Endodermal cell (in vitro differentiated cells): Measurements from ENCODE around the gene GPR176. TPM values are rescaled to one million over a fixed set of nuclear protein-coding genes. Genes with fewer than 3 reads are reported as not detected.
A peak's percentile ranks its signal among the peaks of the same experiment; 100 is the strongest.

Experiments used
- DNase-seq: peaks from one replicate; pipeline ENCODE4 v3.0.0-alpha.2; 2017
- H3K27ac ChIP-seq: 2 replicates; pipeline ENCODE4 v1.5.1; 2013; ENCODE audit warnings: mild to moderate bottlenecking, low read depth, low read length, moderate library complexity
- H3K27me3 ChIP-seq: 2 replicates; pipeline ENCODE4 v1.6.1; 2013; ENCODE audit warnings: mild to moderate bottlenecking, low read length, moderate library complexity; ENCODE audit not compliant: insufficient read depth, control insufficient read depth, poor library complexity, severe bottlenecking
- H3K36me3 ChIP-seq: 2 replicates; pipeline ENCODE4 v1.7.0; 2013; ENCODE audit warnings: mild to moderate bottlenecking, low read length, moderate library complexity; ENCODE audit not compliant: control insufficient read depth, insufficient read depth
- H3K4me1 ChIP-seq: one replicate; pipeline ENCODE4 v1.7.0; 2013; ENCODE audit warnings: low read length; ENCODE audit not compliant: control insufficient read depth, insufficient read depth
- H3K4me3 ChIP-seq: 2 replicates; pipeline ENCODE4 v1.5.1; 2013; ENCODE audit warnings: mild to moderate bottlenecking, low read length, moderate library complexity
- H3K9ac ChIP-seq: 2 replicates; pipeline ENCODE4 v1.6.1; 2013; ENCODE audit warnings: mild to moderate bottlenecking, low read length, moderate library complexity; ENCODE audit not compliant: poor library complexity, severe bottlenecking; ENCODE audit errors: extremely low read depth
- H3K9me3 ChIP-seq: 2 replicates; pipeline ENCODE4 v1.6.1; 2013; ENCODE audit warnings: mild to moderate bottlenecking, low read length, moderate library complexity; ENCODE audit not compliant: control insufficient read depth
- H3K27ac Mint-ChIP-seq: 2 replicates; pipeline ENCODE4 v1.8.0; 2020; ENCODE audit warnings: mixed read lengths
- H3K27me3 Mint-ChIP-seq: 2 replicates; pipeline ENCODE4 v1.8.0; 2021; ENCODE audit warnings: mild to moderate bottlenecking, mixed read lengths; ENCODE audit not compliant: insufficient read depth
- H3K36me3 Mint-ChIP-seq: 2 replicates; pipeline ENCODE4 v1.8.0; 2020; ENCODE audit warnings: low read depth, mixed read lengths
- H3K4me1 Mint-ChIP-seq: 2 replicates; pipeline ENCODE4 v1.8.0; 2020; ENCODE audit warnings: mixed read lengths
- H3K4me3 Mint-ChIP-seq: 2 replicates; pipeline ENCODE4 v1.8.0; 2020; ENCODE audit warnings: mild to moderate bottlenecking, moderate library complexity, mixed read lengths
- H3K9me3 Mint-ChIP-seq: 2 replicates; pipeline ENCODE4 v1.8.0; 2020; ENCODE audit warnings: mild to moderate bottlenecking, mixed read lengths
- WGBS, 2 experiments: methylation state at CpG; one replicate each; pipeline versions ENCODE4 v1.1.5 to v1.1.7; 2013; ENCODE audit warnings: missing lambda C conversion rate in 2 of 2, mixed read lengths in 1 of 2; ENCODE audit not compliant: insufficient coverage in 1 of 2, insufficient read length in 1 of 2; 5-methylcytosine and 5-hydroxymethylcytosine counted together
- total RNA-seq, 2 donors: library from RNA; stranded (reverse); fragmentation: NEBNext Ultra II Directional in 1 of 2; extraction: Animal tissue kit (Norgen Biotek cat#: 25700) in 1 of 2; gene quantifications; 2 replicates in 1 of 2; 3 replicates in 1 of 2; pipeline ENCODE4 v1.2.1, GENCODE V29; 2021
- TF ChIP-seq, protein P1 (sequence below): fragments of 200-600 bp; sonication (generic); conservative IDR thresholded peaks from 2 replicates; pipeline ENCODE4 v1.5.0; 2021; ENCODE audit warnings: antibody characterized with exemption, mild to moderate bottlenecking

The GPR176 gene
- total RNA-seq, 2 donors from 2014 or later = 26.0 to 31.1 TPM

DNA sequence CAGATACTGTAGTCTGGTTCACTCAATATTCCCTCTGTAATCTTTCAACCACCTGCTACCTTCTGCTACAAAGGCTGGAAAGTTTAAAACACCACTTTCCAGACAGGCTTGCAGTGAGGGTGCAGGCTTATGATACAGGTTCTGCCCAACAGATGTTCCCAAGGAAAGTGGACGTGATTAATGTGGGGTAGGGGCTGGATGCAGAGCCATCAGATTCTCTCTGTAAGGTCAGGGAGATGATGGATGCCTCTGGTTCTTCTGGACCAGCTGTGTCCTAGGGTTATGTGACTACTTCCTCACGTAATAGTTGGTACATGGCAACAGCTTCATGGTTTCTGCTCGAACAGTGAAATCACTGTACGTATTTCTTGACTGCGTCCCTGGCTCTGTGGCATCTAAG is 11.1 kb downstream of the GPR176 start:
- Histone ChIP-seq H3K36me3 (no peaks in the 10 kb centered on the region), H3K9me3 (no peaks in the 10 kb centered on the region), H3K27ac (no peak overlapping the region), H3K27me3 (no peaks in the 10 kb centered on the region), H3K9ac (no peak overlapping the region), H3K4me1 (peaks cover 5% of the 10 kb centered on the region), H3K4me3 (no peak overlapping the region)
- DNase-seq = no peak
- H3K27ac Mint-ChIP-seq = no peak overlapping the region
- no peak overlapping the region for H3K4me3 Mint-ChIP-seq
- WGBS, 2 experiments = 74% methylated on average over 5 of the region's 5 CpGs
- H3K9me3 Mint-ChIP-seq = no peaks in the 10 kb centered on the region
- TF ChIP-seq, protein P1, sequence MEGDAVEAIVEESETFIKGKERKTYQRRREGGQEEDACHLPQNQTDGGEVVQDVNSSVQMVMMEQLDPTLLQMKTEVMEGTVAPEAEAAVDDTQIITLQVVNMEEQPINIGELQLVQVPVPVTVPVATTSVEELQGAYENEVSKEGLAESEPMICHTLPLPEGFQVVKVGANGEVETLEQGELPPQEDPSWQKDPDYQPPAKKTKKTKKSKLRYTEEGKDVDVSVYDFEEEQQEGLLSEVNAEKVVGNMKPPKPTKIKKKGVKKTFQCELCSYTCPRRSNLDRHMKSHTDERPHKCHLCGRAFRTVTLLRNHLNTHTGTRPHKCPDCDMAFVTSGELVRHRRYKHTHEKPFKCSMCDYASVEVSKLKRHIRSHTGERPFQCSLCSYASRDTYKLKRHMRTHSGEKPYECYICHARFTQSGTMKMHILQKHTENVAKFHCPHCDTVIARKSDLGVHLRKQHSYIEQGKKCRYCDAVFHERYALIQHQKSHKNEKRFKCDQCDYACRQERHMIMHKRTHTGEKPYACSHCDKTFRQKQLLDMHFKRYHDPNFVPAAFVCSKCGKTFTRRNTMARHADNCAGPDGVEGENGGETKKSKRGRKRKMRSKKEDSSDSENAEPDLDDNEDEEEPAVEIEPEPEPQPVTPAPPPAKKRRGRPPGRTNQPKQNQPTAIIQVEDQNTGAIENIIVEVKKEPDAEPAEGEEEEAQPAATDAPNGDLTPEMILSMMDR = no peak
- peaks cover 6% of the 10 kb centered on the region for H3K36me3 Mint-ChIP-seq
- H3K27me3 Mint-ChIP-seq = no peaks in the 10 kb centered on the region
- peaks cover 35% of the 10 kb centered on the region for H3K4me1 Mint-ChIP-seq

GRCh38 chr15:39908186-39908585 is 11.9 kb downstream of the GPR176 start:
- H3K4me3 ChIP-seq = no peak overlapping the region
- H3K36me3 ChIP-seq = no peaks in the 10 kb centered on the region
- 88% methylated on average over 1 of the region's 1 CpG; no CpG with 5 or more reads in 1 of the 2 experiments for WGBS, 2 experiments
- Mint-ChIP-seq H3K27ac (no peak overlapping the region), H3K36me3 (peaks cover 6% of the 10 kb centered on the region), H3K4me1 (peaks cover 40% of the 10 kb centered on the region), H3K9me3 (no peaks in the 10 kb centered on the region), H3K27me3 (no peaks in the 10 kb centered on the region), H3K4me3 (no peak overlapping the region)
- H3K9me3 ChIP-seq = no peaks in the 10 kb centered on the region
- no peaks in the 10 kb centered on the region for H3K27me3 ChIP-seq
- TF ChIP-seq, protein P1 = no peak
- no peak for DNase-seq
- no peak overlapping the region for H3K9ac ChIP-seq
- peaks cover 5% of the 10 kb centered on the region for H3K4me1 ChIP-seq
- no peak overlapping the region for H3K27ac ChIP-seq

- H3K27me3 ChIP-seq = no peaks in the 10 kb centered on the region
- no peaks in the 10 kb centered on the region for H3K27me3 Mint-ChIP-seq
- H3K4me3 ChIP-seq = no peak overlapping the region
- no peak for DNase-seq
- no peak overlapping the region for H3K4me3 Mint-ChIP-seq
- peaks cover 50% of the 10 kb centered on the region for H3K4me1 Mint-ChIP-seq
- 47 to 69% methylated on average over 3 of the region's 3 CpGs for WGBS, 2 experiments
- peaks cover 6% of the 10 kb centered on the region for H3K36me3 Mint-ChIP-seq
- no peaks in the 10 kb centered on the region for H3K9me3 Mint-ChIP-seq
- no peak overlapping the region for H3K9ac ChIP-seq
- H3K36me3 ChIP-seq = no peaks in the 10 kb centered on the region
- TF ChIP-seq, protein P1 = no peak
- peak overlapping the region; percentile 29 for H3K27ac Mint-ChIP-seq
- peaks cover 5% of the 10 kb centered on the region for H3K4me1 ChIP-seq
- no peaks in the 10 kb centered on the region for H3K9me3 ChIP-seq
- no peak overlapping the region for H3K27ac ChIP-seq
Measured at GRCh38 chr15:39907216-39907615, 12.8 kb downstream of the GPR176 start.
